ENCODE results near the gene MMEL1.

MMEL1 gene

DNA sequence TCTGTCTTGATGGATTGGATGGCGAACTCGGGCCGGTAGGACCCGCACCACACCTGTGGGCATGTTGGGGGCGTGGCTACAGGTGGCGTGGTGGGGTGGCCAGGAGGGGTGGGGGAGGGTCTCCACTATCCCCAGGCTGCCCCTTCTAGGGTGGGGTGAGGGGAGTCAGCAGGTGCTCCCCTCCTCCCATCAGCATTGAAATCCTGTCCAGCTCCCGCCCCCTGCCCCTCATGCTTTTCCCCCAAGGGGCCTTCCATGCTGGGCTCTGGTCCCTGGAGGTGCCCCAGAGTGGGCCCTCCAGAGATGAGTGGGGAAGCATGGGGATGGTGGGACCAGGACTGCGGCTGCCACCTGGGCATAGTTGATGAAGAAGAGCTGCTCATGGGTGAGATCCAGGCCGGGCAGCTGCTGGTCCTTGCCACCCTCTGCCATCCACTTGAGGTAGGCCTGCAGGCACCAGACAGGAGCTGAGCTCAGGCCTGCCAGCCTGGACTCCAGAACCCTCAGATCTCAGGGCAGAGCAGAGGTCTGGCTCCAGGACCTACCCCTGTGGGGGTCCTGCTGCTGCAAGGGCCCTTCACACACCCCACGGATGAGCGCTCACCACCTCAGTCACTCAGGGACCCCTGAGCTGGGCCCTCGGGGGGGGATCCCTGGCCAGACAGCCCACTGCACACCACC, 41.1 kb downstream of the MMEL1 start:
- DNase-seq (ENCODE audit: low read depth in 1 of 2, low spot score in 1 of 2): no peak
- TF ChIP-seq, protein P1, sequence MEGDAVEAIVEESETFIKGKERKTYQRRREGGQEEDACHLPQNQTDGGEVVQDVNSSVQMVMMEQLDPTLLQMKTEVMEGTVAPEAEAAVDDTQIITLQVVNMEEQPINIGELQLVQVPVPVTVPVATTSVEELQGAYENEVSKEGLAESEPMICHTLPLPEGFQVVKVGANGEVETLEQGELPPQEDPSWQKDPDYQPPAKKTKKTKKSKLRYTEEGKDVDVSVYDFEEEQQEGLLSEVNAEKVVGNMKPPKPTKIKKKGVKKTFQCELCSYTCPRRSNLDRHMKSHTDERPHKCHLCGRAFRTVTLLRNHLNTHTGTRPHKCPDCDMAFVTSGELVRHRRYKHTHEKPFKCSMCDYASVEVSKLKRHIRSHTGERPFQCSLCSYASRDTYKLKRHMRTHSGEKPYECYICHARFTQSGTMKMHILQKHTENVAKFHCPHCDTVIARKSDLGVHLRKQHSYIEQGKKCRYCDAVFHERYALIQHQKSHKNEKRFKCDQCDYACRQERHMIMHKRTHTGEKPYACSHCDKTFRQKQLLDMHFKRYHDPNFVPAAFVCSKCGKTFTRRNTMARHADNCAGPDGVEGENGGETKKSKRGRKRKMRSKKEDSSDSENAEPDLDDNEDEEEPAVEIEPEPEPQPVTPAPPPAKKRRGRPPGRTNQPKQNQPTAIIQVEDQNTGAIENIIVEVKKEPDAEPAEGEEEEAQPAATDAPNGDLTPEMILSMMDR (IDR thresholded peaks at IDR 0.05; ENCODE audit: insufficient read depth, low read length): no peak
- no peak for TF ChIP-seq GABPA (IDR thresholded peaks at IDR 0.05; ENCODE audit: low read depth)
- no peak for TF ChIP-seq POLR2AphosphoS5 (IDR thresholded peaks at IDR 0.05; ENCODE audit: low read depth)
- no peak for TF ChIP-seq REST (IDR thresholded peaks at IDR 0.05; ENCODE audit: insufficient replicate concordance, low read depth)
- no peak for TF ChIP-seq SPI1 (IDR thresholded peaks at IDR 0.05; ENCODE audit: borderline replicate concordance, low read depth)
- no peaks in the 10 kb centered on the region for H3K27me3 ChIP-seq (ENCODE audit: insufficient read depth, poor library complexity, severe bottlenecking)
- no peak overlapping the region for H3K4me3 ChIP-seq (replicated peaks; ENCODE audit: insufficient read depth, low read length)
- no peak overlapping the region for H3K27ac ChIP-seq (replicated peaks)

GRCh38 chr1:2591233-2591580, 41.6 kb downstream of the MMEL1 start:
- Histone ChIP-seq H3K27ac (replicated peaks) (no peak overlapping the region), H3K4me3 (replicated peaks; ENCODE audit: insufficient read depth, low read length) (no peak overlapping the region), H3K27me3 (ENCODE audit: insufficient read depth, poor library complexity, severe bottlenecking) (no peaks in the 10 kb centered on the region)
- no peak for DNase-seq (ENCODE audit: low read depth in 1 of 2, low spot score in 1 of 2)
- TF ChIP-seq GABPA (IDR thresholded peaks at IDR 0.05; ENCODE audit: low read depth) (no peak), SPI1 (IDR thresholded peaks at IDR 0.05; ENCODE audit: borderline replicate concordance, low read depth) (no peak), REST (IDR thresholded peaks at IDR 0.05; ENCODE audit: insufficient replicate concordance, low read depth) (no peak), POLR2AphosphoS5 (IDR thresholded peaks at IDR 0.05; ENCODE audit: low read depth) (no peak)
- TF ChIP-seq, protein P1 (IDR thresholded peaks at IDR 0.05; ENCODE audit: insufficient read depth, low read length): no peak

DNA sequence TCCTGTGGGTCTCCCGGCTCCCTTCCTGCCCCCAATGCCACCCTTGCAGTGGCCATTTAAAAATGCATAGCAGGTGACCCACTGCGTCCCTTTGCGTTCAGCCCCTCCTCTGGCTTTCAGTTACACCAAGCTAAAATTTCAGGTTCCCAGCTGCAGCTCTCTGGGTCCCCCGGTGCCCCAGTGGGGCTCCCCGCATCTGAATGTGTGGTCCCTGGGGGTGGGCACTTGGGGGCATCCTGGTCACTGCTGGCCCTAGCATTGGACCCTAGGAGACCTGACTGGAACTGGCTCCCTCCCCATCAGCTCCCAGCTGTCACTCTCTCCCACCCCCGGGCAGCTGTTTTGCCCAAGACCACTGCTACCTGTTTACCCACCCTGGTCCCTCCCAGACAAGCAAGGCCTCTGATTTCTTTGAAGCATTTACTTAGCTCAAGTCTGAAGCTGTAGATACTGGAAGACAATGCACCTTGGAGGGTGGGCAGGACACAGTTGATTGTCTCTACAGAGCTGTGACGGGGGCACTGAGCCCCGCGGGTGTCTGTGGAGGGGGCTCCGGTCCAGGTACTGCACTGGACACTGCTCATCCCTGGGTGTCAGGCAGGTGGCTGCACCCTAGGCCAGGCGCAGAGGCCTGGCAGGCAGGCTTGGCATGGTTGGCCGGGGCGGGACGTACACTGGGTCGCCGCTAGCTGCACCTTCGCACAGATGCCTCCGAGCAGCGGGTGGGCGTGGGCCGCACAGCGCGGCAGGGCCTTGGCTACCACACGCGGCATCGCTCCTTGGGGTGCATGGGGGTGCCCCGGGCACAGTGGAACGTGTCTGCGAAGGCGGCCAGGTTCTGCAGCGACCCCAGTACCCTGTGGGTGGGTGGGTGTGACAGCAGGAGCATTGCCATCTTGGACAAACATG, 42.3 kb downstream of the MMEL1 start:
- Histone ChIP-seq H3K27me3 (ENCODE audit: insufficient read depth, poor library complexity, severe bottlenecking) (no peaks in the 10 kb centered on the region), H3K4me3 (replicated peaks; ENCODE audit: insufficient read depth, low read length) (no peak overlapping the region), H3K27ac (replicated peaks) (no peak overlapping the region)
- no peak for DNase-seq (ENCODE audit: low read depth in 1 of 2, low spot score in 1 of 2)
- TF ChIP-seq, protein P1 (IDR thresholded peaks at IDR 0.05; ENCODE audit: insufficient read depth, low read length): no peak
- no peak for TF ChIP-seq GABPA (IDR thresholded peaks at IDR 0.05; ENCODE audit: low read depth)
- TF ChIP-seq SPI1 (IDR thresholded peaks at IDR 0.05; ENCODE audit: borderline replicate concordance, low read depth): no peak
- no peak for TF ChIP-seq POLR2AphosphoS5 (IDR thresholded peaks at IDR 0.05; ENCODE audit: low read depth)
- TF ChIP-seq REST (IDR thresholded peaks at IDR 0.05; ENCODE audit: insufficient replicate concordance, low read depth): no peak
